NCI-H2196 (cell line): ENCODE measurements around the gene HOXA13.

Source experiments
- DNase-seq: peaks from one replicate; lab custom pipeline; 2025; ENCODE audit not compliant: unreplicated experiment; lab: John Stamatoyannopoulos, UW

HOXA13 gene

GRCh38 chr7:27208998-27209397, 9.1 kb upstream of the HOXA13 start:
- no peak for DNase-seq

DNA sequence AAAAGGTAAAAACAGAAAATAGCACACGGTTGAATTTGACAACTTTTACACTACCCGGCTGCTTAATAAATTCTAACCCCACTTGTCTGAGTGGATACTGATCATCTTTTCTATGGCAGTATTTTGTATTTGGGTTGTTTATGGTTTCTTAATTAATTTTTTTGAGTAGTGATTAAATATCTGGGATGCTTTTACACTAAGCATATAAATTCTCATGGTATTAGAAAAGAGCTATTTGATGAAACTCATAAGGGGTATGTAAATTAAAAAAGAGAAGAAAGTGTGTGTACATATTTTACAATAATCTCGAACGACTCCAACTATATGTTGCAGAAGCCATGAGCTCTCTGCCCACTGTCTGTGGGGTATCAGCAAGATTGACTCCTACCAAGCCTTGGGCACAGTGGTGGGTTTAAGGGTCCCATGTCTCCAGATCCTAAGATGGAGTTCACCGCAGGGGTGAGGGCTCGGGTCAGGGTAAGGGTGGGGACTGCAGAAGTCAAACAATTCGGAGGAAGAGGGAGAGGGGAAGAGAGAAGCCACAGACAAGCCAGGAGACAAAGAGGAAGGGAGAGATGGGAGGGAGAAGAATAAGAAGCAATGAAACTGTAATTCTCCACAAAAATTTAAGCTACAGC, 7.6 kb upstream of the HOXA13 start:
- no peak for DNase-seq

DNA sequence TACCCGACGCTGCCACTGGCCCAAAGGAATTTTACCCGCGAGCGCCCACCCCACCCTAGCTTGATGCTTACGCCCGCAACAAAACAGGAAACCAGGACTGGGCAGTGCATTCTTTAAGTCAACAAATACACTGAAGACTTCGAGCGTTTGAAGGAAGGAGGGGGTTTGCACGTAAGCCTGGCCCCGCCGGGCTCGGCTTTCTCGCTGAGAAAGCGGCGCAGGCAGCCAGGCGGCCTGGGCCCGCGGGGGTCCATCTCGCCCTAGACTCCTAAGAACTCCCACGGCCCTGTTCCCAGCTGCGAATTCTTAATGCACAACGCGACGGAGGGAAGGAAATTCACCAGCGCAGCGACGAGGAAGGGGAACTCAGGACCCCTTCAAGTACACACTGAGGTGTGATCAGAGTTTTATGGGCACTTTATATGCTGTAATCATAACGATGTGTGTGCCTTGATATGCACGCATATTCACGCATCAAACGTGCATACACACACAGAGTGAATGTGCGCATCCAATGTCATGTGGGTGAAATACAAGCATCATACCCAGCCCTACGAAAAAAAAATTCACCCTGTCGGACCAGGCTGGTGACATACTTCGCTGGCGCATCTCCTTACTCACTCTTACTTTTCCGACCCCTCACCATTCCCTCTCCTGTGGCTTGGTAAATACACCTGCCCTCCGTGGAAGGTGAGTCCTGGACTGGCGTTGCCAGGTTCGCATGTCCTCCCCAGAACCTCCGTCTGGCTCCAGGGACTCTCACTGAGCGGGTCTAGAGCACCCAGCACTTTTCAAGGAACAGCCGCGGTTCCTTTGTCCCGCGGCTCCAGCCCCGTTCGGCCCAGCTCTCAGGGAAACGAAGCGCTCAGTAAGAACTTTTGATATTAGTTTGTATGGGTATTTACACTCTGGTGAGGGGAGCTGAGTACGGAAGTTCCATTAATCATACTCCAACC, 5.7 kb upstream of the HOXA13 start:
- DNase-seq = no peak

- DNase-seq = no peak
Observed at GRCh38 chr7:27204851-27205322, 5.0 kb upstream of the HOXA13 start.

GRCh38 chr7:27203964-27204594, 4.2 kb upstream of the HOXA13 start:
- no peak for DNase-seq

DNA sequence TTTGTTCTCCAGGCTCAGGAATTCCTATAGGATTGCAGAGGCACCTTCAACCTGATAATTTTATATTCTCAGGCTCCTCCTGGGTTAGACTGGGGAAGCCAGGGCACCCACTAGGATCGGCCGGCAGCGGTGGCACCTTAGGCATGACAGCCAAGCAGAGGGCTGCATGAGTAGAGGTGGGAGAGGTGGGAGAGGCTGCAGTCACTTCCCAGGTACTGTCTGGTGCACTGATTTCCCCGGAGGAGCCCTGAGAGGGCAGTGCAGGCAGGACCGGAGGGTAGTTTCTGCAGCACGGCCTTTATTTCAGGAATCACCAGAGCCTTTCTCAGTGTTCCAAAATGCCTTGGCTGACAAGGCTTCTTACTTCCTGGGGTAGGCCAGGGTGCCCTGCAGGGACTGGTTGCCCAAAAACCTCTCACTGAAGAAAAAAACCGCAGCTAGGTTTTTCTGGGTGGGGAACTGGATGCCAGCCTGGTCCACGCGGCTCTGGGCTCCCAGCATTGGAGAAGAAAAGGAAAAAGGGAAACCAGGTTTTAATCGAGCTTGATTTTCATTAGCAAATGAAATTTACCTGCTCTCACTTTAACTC, 3.6 kb upstream of the HOXA13 start:
- DNase-seq = no peak

GRCh38 chr7:27202862-27203134, 2.9 kb upstream of the HOXA13 start:
- DNase-seq = no peak

DNA sequence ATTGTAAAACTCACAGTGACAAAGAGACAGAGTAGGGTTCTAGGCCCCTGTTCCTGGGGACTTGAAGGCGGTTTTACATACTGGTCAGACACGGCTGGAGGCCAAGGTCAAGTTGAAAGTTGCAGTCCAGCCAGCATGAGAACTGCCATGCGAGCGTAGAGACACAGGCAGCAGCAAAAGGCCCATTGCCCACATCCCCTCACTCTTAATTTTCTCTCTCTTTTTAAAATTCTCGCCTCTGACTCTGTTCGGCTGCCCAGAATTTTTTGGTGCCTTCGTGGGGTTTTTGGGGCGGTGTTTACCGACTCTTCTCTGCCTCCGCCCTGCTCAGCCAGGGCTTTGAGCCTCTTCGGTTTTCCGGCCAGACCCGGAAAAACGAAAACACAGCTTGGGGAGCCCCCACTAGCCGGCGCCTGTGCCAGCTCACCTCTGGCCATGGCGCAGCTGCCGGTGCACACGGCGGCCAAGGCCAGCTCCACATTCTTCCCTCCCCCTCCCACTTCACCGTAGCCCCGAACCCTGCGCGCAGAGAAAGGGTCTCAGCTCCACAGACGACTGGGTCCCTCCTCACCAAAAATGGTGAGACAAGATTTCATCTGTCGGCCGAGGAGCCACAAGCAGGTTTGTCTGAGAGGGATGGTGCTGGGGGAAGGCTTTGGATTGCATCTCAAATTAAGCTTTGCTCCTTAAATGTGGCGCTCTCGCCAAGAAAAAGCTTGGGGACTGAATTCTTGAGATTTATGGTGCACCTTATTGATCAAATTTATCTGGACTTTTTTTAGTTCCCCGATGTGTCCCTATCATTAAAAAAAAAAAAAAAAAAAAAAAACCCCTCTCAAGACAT, 2.3 kb upstream of the HOXA13 start:
- no peak for DNase-seq

- no peak for DNase-seq
Observed at GRCh38 chr7:27201580-27202017, 1.7 kb upstream of the HOXA13 start.

GRCh38 chr7:27200761-27201579, 1.1 kb upstream of the HOXA13 start:
- DNase-seq = no peak

DNA sequence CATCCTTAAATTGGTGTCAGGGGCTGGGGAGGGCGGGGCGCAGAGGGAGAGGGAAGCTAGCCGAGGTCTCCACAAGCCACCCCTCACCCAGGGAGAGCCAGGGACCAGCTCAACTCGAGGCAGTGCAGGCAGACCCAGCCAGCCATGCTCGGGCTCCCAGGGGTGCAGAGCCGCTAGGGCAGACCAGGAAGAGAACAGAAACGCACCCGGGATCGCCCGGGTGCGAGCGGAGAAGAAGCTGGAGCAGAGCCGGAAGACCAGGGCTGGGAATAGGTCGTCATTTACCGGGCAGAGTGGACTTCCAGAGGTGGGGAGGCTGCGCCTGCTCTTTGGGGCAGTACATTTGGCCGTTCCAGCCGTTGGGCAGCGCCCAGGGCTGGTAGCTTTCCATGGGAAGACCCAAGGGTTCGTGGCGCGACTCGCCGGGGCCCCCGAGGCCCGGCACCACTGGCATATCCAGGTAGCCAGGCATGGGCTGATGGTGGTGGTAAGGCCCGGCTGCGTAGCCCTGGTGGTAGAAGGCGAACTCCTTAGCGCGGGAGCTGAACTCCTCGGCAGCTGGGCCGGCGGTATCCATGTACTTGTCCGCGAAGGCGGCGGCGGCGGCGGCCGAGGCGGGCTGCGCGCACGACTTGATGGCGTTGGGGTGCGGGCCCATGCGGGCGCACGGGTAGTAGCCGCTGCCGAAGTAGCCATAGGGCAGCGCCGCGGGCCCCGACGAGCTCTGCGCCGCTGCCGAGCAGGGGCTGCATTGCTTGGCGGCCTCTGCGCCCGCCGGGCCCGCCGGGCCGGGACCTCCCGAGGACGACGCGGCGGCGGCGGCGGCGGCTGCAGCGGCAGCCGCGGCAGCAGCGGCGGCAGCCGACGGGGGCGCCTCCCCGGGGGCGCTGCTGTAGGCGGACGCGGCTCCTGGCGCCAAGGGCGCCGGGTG, 755 bp downstream of the HOXA13 start:
- no peak for DNase-seq

DNA sequence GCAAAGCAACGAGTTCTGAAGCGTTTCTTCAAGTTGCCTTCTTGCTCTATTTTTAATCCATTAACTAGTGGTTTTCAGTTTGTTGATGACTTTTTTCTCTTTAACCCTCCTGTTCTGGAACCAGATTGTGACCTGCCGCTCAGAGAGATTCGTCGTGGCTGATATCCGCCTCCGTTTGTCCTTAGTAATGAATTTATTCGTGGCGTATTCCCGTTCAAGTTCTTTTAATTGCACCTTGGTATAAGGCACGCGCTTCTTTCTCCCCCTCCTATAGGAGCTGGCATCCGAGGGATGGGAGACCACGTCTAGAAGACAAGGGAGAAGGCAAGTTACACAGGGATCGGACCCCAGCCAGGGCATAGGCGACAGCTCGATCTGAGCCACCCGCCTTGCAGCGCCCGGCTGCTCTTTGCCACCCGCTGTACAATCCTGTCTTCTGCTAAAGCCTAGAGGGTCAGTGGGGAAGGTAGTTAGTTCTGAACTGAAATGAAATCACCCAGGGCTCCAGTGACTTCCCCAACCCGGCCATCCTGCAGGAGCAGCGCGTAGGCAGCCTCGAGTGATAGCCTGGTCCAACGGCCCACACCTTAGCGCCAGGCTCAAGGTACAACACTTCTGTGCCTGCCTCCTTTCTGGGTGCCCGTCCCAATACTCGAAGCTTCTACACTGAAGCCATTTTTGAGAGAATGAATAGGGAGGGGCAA, 1.6 kb downstream of the HOXA13 start:
- no peak for DNase-seq

GRCh38 chr7:27197137-27198042, 2.5 kb downstream of the HOXA13 start:
- DNase-seq = no peak

GRCh38 chr7:27196287-27196767, 3.6 kb downstream of the HOXA13 start:
- DNase-seq = peak; percentile 78

GRCh38 chr7:27194686-27195379, 5.1 kb downstream of the HOXA13 start:
- DNase-seq = no peak

GRCh38 chr7:27194002-27194352, 5.9 kb downstream of the HOXA13 start:
- no peak for DNase-seq
